HCT116 (cell line): Measurements from ENCODE around the gene DENND6A.

Experiments
- CTCF ChIP-seq, 3 experiments: fragments of 200-600 bp in 1 of 3; sonication (generic) in 1 of 3; IDR thresholded peaks in 2 of 3; conservative IDR thresholded peaks in 1 of 3; 2 replicates each; pipeline ENCODE4 v1.5.1; 2012 to 2017; ENCODE audit warnings: low read depth in 2 of 3, low read length in 2 of 3, antibody characterized with exemption in 1 of 3, borderline replicate concordance in 1 of 3, control low read depth in 1 of 3, mild to moderate bottlenecking in 1 of 3, mixed read lengths in 1 of 3, mixed run types in 1 of 3, moderate library complexity in 1 of 3; ENCODE audit not compliant: insufficient read depth in 1 of 3
- EZH2 ChIP-seq: fragments of 200-600 bp; sonication (generic); IDR thresholded peaks from 2 replicates; pipeline ENCODE4 v1.6.1; 2017; ENCODE audit warnings: antibody characterized with exemption, mixed run types
- YY1 ChIP-seq: IDR thresholded peaks from 2 replicates; pipeline ENCODE4 v1.6.1; 2011; ENCODE audit warnings: low read length, low read depth, moderate library complexity, mild to moderate bottlenecking; ENCODE audit not compliant: insufficient replicate concordance; ENCODE audit errors: extremely low read depth

GRCh38 chr3:57691411-57692132, 1.3 kb downstream of the DENND6A start:
- TF ChIP-seq CTCF (IDR thresholded peaks at IDR 0.05 in 2 of 3, conservative IDR thresholded peaks at IDR 0.05 in 1 of 3; ENCODE audit: borderline replicate concordance in 1 of 3, insufficient read depth in 1 of 3, low read depth in 2 of 3, low read length in 2 of 3), result no peak
- no peak for TF ChIP-seq YY1
- no peak for TF ChIP-seq EZH2
